HG03108 (cell line): ENCODE measurements around the gene SMAD9.

Experiments used
- ATAC-seq: cut with Tn5 transposase; IDR thresholded peaks from one replicate; pipeline ENCODE4 v1.9.1; 2021; ENCODE audit warnings: moderate library complexity; ENCODE audit not compliant: unreplicated experiment

The SMAD9 gene

DNA sequence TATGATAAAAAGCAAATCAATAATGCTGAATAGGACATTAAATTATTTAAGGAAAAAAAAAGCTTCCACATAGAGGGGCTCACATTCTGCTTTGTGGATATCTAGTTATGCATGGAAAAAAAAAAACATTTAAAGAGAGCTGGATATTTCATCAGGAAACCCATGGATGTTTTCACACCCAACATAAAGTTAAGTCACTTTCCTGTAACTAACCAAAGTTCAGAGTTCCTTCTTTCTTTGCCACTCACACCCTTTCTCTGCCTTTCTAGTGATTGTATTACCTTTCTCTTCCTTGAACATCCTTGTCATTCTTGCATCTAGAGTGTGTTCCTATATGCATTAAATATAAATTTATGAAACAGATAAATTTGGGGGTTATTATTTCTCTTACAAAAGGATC is 53.8 kb downstream of the SMAD9 start:
- no peak for ATAC-seq

DNA sequence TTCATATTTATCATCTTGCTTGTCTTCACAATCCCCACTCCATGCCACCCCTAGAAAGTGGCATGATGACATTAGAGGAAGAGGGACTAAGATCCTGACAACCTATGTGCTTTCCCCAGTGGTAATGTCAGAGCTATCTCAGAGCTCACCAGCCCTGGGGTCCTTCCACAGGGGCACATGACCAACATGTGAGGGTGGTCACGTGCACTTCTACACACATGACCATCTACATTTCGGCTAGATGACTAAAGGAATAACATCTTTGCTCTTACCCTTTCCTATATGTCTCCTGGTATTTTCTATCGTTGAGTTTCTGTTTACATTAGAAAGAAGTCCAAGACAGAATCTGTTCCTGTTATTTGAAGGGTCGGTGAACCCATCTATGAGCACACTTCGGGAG is 54.8 kb downstream of the SMAD9 start:
- ATAC-seq = no peak

GRCh38 chr13:36862722-36863121 is 57.3 kb downstream of the SMAD9 start:
- ATAC-seq = no peak

GRCh38 chr13:36862002-36862685 is 57.9 kb downstream of the SMAD9 start:
- no peak for ATAC-seq

GRCh38 chr13:36859259-36859658 is 60.8 kb downstream of the SMAD9 start:
- no peak for ATAC-seq

DNA sequence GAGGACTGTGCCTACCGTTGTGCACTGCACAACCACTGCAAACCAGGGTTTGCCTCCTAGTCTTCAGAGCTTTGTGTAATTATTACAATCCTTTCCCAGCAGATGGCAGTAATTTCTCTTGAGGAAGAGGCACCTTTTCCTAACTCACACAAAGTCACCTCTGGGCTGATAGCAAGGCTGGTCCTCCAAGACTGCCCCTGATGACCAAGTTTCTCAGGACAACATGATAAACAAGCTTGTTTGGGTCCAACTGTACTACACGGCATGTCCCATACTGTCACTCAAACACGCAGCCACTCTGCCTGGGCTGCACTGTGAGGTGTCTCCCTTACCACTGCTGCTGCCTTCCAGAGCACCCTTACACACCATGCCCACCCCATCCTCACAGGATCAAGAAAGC is 61.7 kb downstream of the SMAD9 start:
- no peak for ATAC-seq

- ATAC-seq = no peak
Measured at GRCh38 chr13:36857253-36857652, 62.8 kb downstream of the SMAD9 start.

- ATAC-seq = no peak
Measured at GRCh38 chr13:36850790-36851438, 69.1 kb downstream of the SMAD9 start.

- ATAC-seq = no peak
Measured at GRCh38 chr13:36848199-36848982, 71.6 kb downstream of the SMAD9 start.

- no peak for ATAC-seq
Measured at GRCh38 chr13:36847606-36848005, 72.4 kb downstream of the SMAD9 start.

DNA sequence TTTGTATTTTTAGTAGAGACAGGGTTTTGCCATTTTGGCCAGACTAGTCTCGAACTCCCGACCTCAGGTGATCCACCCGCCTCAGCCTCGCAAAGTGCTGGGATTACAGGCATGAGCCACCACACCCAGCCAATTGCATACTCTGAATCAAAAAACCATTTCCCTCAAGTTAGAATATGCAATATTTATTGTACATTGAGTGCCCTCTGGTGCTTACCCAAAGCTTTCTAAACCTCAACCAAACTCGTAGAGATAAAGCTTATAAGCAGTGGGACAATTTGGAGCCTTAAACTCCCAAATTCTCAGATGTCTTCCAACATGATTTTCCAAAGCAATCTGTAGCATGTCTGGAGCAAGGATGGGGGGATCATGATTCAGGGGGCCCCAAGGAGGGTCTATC is 78.6 kb downstream of the SMAD9 start:
- no peak for ATAC-seq

GRCh38 chr13:36840718-36841250 is 79.3 kb downstream of the SMAD9 start:
- ATAC-seq = no peak

- no peak for ATAC-seq
Measured at GRCh38 chr13:36839981-36840380, 80.1 kb downstream of the SMAD9 start.

- ATAC-seq = no peak
Measured at GRCh38 chr13:36839281-36839680, 80.8 kb downstream of the SMAD9 start.

DNA sequence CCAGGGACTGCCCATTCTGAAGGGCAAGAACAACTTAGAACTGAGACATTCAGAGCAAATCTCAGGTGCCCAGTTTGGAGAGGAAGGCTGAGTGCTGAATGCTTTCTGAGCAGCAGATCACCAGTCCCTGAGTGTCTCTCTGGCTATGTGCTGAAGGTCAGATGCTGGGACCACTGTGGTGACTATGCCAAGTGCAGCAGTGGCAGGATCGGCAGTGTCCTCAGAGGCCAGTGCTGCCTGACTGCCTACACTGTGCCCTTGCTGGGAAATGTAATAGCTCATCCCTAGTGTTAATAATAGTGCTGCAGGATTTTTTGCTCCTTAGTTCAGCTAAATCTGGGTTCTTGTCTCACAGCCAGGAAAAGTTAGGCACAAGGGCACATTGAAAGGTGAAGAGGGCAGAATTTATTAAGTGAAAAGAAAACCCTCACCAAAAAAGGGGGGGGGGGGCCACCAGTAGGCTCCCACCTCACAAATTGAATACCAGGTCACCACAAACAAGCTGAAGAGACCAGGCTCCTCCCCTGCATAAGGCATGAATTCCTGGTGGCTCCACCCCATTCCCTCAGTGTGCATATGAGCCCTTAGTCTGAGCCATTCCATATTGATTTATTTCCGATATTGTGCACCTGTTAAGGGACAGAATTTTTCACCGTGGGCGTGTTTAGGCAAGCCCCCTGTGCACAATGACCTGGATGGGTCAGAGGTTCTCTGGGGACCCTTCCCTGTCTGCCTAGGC is 82.5 kb downstream of the SMAD9 start:
- ATAC-seq = no peak

- ATAC-seq = no peak
Measured at GRCh38 chr13:36834299-36834698, 85.7 kb downstream of the SMAD9 start.

GRCh38 chr13:36831291-36831690 is 88.7 kb downstream of the SMAD9 start:
- no peak for ATAC-seq

- no peak for ATAC-seq
Measured at GRCh38 chr13:36829753-36830152, 90.3 kb downstream of the SMAD9 start.

DNA sequence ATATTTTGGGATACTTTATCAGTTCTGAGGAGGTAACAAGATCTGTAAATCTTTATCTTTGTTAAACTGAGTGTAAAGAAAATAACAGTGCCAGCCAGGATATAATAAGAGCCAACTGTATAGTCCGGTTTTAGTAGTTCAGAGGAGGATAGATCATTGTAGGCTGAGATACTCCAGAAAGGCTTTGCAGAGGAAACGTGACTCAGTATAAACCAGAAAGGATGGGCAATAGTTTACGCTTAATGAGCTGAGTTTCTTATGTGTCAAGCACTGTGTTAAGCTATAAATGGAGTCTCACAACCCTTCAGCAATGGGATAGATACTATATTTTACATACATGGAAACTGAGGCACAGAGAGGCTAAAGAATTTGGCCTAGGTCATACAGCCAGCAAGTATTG is 97.3 kb downstream of the SMAD9 start:
- no peak for ATAC-seq

- ATAC-seq = peak; percentile 59
Measured at GRCh38 chr13:36820222-36820621, 99.8 kb downstream of the SMAD9 start.

DNA sequence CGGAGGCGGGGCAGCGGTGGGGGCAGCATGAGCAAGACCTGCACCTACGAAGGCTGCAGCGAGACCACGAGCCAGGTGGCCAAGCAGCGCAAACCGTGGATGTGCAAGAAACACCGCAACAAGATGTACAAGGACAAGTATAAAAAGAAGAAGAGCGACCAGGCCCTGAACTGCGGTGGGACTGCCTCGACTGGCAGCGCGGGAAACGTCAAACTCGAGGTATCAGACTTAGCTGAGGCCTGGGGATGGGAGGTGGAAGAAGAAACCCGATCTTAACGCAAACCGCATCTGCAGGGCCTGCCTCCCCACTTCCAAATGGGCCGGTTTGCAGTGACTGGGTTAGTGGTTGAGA is 100.3 kb downstream of the SMAD9 start:
- ATAC-seq = peak; percentile 6
